Stimulated activated CD4-positive, alpha-beta T cell treated with anti-CD3 and anti-CD28 coated beads, TNF-alpha, amount 100 ng/mL, for 4 hours (primary cell): ENCODE data around the gene TXNIP.
A peak's percentile ranks its signal among the peaks of the same experiment; 100 is the strongest.

Experiments
- DNase-seq, 3 experiments: peaks; one replicate each; pipeline ENCODE4 v3.0.0-alpha.2; 2020; ENCODE audit warnings: low read depth in 3 of 3

The TXNIP gene

DNA sequence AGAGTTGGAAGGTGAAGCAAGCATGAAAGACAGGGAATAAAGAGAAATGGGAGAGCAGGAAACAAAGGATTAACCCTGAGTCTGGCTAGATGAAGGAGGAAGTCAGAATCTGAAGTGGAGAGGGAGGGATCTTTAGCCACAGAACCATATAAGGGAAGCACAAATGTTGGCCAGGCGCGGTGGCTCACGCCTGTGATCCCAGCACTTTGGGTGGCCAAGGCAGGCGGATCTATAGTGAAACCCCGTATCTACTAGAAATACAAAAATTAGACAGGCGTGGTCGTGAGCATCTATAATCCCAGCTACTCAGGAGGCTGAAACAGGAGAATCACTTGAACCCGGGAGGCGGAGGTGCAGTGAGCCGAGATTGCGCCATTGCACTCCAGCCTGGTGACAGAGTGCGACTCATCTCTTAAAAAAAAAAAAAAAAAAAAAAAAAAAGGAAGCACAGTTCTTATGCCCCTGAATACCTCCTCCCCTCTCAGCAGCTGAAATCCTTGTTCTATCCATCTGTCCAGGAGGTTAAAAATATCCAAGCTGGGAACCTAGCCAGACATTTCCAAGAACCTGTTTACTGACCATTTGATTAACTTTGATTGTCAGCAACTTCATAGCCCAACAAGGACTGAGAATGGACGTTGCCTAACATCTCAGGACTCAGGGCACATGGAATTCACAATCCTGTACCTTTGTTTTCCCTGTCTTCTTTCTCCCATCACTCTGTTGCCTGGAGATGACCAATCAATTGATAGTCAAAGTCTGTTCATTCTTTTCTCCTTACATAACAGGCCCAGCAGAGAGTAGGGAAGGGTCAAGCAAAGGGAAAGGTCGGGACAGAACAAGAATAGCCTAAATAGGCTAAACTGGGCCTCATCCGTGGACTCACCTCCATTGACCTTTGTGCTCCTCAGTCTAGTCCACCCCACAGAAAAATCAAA, 10.6 kb downstream of the TXNIP start:
- DNase-seq = no peak

DNA sequence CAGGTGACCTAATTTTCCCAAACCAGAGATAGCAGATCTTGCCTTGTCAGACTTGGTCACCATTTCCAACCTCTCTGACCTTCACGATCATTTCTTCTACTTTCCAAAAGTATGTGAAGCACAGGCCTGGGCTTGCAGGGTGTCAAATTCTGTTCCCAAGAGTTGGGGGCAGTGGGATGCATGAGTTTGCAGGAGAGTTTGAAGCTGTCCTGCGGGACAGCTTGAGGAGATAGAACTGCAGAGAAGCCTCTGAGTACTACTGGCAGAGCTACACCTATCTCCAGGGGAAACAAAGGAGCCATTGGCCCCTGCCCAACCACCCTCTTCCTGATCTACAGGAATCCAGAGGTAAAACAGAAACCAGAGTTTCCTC, 11.3 kb downstream of the TXNIP start:
- no peak for DNase-seq

DNA sequence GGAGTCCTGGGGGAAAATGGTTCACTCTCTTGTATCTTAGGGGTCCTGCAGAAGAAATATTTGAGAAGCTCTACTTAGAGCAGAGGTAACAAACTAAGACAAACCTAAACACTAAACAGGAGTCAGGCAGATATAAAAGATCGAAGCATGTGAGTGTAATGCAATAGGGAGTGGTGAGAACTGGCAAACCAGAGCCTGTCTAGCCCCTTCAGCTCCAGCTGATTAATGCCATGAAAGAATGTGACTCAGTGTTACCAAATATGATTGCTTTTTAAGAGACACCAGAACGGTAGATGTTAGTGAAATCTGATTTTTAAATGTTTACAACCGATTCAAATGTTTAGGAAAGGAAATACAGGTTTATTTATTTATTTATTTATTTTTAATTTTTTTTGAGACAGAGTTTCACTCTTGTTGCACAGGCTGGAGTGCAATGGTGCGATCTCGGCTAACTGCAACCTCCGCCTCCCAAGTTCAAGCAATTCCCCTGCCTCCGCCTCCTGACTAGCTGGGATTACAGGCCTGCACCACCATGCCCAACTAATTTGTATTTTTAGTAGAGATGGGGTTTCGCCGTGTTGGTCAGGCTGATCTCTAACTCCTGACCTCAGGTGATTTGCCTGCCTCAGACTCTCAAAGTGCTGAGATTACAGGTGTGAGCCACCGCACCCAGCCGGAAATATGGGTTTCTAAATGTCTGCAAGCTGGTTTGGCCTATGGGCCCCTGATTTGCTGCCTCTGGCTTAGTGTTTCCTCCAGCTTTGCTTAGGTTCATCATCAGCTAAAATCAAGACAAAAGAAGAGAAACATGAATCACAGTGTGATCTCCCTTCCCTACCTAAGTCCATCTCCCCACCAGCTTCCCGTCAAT, 12.2 kb downstream of the TXNIP start:
- no peak for DNase-seq

DNA sequence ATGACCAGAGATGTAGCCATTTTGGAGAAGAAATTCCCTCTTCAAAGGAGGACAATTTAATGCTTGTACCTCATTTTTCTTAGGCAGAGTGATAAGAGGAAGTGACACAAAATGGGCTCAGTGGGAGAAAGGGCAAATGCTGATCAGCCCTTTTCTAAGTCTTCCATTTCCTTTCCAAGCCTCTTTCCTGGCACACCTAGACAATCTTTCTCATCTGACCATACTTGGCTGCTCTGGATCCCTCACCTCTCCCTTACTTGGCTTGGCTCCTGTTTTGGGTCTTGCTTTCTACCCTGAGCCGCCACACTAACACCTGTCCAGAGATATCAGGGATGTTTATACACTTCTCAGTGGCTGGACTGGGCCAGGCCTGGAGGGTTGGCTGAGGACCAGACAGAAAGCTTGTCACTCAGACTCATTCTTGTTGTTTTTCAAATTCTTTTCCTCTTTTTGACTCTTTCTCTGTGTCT, 13.1 kb downstream of the TXNIP start:
- no peak for DNase-seq

DNA sequence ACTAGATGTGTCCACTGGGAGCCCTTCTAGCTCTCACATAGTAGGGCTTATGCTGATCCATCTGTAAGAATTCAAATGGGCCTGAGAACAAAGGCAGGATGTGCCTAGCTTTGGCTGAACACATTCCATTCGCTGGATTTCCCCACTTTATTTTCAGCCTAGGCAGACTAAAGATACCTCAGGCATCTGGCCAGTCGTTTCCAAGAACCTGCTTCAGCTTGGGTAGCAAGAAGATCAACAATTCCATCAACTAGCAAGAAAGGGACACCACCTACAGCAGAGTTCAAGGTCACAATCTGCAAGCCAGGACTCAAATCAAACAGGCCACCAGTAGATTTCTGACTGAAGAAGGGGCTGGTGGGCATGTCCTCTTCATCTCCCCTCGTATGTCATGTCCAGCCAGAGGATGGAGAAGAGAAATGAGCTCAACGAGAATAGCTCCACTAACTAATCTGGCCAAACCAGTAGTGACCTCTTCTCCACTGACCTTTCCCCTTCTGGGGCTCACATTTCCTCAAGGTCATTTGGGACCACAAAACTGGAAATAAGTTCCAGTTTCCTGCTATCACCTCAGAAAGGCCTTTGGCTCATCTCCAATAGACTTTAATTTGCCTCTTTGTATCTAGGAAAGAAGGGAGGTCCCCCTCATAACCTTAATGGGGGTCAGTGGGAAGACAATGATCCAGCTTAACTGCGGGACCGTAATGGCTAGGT, 14.2 kb downstream of the TXNIP start:
- no peak for DNase-seq

DNA sequence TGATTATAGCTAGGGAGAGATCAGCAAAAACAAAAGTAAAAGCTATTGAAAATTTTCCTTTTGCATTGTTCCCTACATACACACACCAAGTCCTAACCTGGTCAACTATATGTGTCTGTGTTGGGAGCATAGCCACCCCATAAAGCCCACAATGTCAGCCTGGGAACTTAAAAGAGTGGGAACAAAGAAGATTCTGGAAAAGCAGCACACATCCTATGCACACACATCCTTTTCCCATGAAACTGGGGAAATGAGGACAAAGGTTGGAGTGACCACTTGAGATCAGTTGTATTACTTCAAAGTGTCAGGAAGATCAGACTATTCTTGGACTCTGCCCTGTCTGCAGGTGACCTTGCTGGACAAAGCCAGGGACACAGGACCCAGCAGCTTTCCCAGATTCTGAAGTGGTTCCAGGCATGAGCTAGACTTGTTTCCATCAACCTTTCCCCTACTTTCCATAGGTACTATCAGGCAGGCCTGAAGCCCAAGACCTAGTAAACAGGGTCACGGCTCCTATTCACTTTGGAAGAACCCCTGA, 15.9 kb downstream of the TXNIP start:
- no peak for DNase-seq

DNA sequence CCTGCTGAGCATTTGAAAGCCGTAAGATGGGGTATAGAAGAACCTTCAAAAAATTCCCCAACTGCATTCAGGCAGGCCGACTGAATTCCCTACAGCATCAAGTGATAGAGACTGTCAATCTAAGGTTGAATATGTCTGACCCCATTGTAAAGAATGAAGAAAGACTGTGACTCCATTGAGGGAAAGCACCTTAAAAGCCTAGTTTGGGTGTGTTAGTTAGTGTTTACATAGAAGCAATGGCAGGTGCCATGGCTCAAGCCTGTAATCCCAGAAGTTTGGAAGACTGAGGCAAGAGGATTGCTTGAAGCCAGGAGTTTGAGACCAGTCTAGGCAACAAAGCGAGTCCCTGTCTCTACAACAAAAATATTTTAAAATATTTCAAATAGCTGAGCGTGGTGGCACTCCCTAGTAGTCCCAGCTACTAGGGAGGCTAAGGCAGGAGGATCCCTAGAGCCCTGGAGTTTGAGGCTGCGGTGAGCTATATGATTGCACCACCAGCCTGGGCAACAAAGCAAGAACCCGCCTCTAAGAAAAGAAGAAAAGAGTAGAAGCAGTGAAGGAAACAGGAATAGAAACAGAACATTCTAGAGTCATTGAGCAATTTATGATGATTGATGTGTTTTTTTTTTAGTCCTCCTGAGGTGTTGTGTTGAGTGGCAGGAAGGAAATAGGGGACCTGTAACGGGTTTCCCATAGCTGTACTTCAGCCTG, 16.5 kb downstream of the TXNIP start:
- no peak for DNase-seq

DNA sequence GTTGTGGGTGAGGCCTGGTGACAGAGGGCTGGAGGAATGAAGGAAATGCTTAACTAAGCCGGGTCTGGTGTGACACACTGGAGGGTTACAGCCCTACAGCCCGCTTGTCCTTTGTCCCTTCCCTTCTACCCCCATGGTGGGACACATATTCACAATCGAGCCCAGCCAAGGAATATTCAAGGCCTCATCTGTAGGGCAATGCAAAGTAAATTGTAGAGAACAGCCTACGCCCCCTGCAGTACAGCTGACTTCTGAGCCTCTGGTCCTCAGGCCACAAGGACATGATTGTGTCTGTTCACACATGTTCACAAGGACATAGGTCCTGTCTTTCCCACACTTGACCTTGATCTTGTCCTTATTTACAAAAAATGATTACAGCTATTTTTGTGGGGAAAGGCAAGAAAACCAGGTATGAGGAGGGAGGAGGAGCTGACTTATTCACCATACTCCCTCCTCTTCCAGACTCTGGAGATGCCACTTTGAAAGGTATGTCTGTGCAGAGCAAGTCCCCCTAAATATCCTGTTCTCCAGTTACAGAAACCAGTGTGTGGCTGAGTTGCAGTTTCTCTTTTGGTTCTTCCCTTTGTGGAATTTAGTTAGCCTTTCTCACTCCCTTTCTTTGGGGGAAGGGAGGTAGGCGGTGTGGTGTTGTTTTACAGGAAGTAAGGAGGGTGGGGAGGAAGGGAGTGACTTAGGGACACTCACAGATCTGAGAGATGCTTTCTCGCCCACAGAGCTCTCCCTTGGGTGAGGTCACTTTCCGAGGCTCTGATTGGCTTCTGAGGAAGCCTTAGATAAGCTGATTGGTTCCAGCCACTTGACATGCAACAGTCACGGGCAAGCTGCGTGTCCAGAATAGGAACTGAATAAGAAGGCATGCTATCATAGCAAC, 17.3 kb downstream of the TXNIP start:
- DNase-seq = peak in 2 of 3 experiments; percentile 55 to 61

DNA sequence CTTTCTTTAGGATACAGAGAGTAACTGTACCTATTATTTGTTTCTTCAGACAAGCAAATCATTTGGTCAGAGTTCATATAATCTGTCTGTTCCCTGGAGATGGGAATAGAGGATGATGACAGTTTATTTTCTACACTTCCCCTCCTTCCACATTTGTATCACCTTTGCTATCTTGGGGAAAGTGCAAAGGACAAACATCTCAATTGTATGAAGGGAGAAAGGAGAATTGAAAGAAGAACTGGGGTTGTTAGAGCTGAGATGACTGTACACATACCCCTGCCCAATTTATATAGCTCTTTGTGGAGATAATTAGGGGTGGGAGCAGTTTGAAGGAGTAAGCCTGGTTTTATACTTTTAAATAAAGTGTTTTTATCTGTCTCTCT, 17.9 kb downstream of the TXNIP start:
- DNase-seq = no peak

DNA sequence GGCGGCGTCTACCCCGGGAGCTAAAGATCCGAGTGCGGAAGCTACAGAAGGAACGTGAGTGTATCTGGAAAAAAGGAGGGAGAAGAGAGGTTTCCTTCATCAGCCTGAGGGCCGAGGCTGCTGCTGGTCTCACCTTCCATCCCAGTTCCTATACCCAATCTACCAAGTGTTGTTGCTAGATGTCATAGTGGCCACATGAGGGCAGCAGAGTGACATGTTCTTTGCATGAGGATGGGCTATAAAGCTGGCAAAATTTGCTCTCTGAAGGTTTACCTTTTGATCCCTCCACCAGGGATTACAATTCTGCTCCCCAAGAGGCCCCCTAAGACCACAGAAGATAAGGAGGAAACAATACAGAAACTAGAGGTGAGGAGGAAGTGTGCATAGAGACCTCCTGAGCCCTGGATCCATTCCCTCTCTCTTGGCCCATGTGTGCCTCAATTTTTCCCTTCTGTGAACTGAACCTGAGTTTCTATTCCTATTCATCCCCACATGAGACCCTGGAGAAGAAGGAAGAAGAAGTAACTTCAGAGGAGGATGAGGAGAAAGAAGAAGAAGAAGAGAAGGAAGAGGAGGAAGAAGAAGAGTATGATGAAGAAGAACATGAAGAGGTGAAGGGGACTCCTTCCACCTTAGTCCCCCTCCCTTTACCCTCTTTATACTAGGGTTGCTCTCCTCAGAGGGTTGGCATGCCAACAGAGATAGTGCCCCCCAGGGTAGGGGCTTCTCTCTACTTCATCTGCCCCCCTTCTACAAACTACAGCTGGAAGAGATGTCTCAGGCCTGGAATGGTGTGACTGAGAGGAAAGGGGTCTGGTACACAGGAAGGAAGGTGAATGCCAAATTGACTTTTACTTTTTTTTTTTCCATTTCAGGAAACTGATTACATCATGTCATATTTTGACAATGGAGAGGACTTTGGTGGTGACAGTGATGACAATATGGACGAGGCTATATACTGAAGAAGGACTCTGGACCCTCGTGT, 18.6 kb downstream of the TXNIP start:
- DNase-seq = peak in 2 of 3 experiments; percentile 44 to 56

DNA sequence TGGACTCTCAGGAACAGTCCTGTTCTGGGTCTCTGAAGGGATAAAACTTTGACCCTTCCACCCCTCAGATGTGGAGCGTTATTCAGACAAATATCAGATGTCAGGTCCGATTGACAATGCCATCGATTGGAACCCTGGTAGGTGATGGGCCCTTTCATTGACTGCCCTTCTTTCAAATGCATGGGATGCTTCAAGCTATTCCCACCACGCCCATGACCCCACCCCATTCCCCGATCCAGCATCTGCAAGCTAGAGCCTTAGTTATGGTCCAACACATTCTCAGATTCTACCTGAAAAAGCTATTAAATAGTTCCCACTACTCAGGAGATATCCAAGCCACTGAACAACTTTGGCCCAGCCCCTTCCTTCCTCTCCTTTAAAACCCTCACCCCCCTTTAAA, 19.4 kb downstream of the TXNIP start:
- DNase-seq = no peak

DNA sequence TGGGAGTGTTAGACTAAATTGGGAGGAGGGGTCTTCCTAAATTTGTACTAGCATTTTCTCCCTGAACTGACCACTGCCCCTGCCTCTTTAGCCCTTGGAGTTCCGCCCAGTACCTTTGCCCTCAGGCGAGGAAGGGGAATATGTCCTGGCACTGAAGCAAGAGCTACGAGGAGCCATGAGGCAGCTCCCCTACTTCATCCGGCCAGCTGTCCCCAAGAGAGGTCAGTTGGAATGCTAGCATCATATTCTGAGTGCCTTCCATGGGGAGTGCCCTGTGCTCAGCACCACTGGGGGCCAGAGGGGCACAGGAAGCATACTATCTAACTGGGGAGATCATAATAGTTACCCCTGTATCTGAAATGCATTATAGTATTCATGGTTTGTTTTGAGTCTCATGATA, 21.2 kb downstream of the TXNIP start:
- no peak for DNase-seq

DNA sequence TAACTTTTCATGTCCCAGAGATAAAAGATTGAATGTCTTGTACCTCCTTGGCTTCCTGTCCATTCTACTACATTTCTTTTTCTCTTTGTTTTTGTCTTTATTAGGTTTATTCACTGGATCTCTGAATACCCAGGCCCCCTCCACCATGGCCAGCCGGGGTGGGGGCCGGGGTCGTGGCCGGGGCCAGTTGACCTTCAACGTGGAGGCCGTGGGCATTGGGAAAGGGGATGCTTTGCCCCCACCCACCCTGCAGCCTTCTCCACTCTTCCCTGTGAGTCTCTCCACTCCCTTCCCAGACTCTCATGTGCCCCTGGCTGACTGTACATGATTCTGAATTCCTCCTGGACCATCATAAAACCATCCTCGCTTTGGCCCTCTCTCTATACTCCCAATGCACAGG, 21.7 kb downstream of the TXNIP start:
- DNase-seq = no peak

DNA sequence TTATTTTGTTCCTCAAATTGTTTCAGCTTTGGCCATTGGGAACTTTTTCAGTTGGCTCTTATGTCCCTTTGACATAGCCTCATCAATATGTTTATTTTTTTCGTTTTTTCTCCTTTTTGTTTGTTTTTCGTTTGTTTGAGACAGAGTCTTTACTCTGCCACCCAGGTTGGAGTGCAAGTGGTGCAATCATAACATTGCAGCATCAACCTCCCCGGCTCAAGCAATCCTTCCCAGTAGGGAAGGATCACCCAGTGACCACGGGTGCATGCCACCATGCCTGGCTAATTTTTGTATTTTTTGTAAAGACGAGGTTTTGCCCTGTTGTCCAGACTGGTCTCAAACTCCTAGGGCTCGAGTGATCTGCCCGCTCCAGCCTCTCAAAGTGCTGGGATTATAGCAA, 23.8 kb downstream of the TXNIP start:
- DNase-seq = no peak

DNA sequence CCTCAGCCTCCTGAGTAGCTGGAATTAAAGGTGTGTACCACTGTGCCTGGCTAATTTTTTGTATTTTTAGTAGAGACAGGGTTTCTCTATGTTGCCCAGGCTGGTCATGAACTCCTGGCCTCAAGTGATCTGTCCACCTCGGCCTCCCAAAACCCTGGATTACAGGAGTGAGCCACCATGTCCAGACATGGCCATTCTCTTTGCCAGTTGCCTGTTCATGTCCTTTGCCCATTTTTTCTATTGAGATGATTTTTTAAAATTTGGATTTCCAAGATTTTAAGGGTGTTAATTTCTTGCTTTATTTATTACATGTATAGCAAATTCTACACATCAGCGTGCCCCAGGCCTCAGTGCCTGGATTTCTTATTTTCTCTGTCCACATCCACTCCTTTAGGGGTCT, 29.1 kb downstream of the TXNIP start:
- DNase-seq = no peak

DNA sequence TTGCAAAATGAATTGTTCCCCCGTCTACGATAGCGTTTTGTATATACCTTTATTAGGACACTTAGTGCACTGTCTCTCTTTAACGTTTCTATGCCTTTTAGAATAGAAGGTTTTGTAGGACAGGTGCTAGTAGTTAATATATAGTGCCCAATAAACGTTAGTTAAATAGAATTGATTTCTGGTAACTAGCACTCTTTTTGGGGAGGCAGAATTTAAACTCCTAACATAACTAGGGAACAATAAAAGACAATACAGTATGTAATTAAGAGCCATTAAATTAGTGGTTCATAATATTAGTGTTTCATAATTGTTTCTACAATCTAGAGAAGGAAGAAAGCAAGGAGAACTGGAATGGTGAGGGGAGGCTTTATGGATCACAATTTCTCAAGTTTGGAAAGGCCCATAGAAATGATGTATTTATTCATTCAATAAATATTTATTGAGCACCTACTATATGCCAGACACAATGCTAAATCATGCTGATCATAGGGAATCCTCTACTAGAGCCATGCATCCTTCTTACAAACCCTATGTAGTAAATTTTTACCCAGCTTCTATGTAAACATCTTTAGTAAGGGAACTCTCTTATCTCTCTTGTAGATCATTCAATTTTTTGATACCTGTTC, 31.1 kb downstream of the TXNIP start:
- no peak for DNase-seq

DNA sequence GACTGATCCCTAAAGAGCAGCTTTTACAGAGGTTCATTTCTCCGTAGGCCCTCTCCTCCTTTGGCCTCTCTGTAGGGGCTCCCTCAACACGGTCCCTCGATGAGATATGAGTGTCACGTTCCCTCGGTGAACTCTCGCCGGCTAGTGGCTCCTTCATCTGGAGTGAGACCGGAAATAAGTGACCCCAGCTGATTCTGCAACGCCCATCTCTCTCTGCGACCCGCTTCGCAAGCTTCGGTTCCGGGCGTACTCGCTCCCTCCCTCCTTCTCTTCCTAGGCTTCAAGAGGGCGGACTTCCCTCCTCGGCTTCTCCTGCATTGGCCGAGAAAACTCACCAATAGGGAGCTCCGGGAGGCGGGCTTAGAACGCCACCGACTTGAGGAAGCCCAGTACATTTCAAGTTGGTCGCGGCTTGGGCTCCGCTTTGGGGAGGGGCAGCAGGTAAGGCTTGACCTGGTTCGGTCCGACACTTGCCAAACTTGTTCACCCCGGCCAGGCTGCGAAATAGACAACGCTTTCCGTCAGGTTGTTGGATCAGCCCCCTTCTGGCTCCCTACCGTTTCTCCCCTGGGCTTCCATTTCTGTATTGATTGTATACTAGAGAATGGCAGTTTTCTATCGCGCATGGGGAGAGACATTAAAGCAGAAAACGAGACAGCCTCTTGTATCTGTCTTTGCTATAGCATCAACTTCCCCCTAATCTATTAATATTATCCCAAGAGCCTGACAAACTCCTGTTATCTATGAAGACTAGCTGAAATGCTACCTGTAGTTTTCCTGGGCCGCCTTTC, 31.9 kb downstream of the TXNIP start, which contains the start of the genes ANKRD34A and POLR3GL:
TSS of gene ANKRD34A (minus strand) at position 248 of the 791 bp plus-strand sequence. CDS start 2,816 bp downstream, outside the sequence.
TSS of gene POLR3GL (plus strand) at position 363 of the 791 bp plus-strand sequence. CDS start 10,176 bp downstream, outside the sequence.
- DNase-seq = peak; percentile 73 to 84 (median 79)
